ENCODE data around the gene SACS.
"Not testable (repeated sequence)": the region's sequence is repeated elsewhere in the genome, so short reads cannot be mapped to it uniquely, and the experiment has no call there.

The SACS gene

DNA sequence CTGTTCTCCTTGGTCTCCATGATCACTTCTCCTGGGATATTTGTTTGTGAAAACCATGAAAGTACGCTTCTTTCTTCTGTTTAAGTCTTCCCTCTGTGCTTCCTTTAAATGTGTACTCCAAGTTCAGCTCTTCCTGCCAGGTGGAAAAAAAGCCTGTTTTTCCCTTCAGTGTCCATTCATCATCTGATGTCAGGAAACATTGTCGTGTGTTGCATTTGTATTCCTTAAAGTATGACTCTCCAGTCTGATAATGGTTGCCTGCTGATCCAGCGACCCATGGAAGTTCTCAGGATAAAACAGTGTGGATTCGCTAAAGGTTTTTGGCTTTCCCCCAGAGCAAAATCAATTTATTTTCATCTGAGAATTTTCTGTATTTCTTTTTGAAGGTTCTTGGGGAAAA is 22.3 kb downstream of the SACS start:
- TF ChIP-seq, protein P1, sequence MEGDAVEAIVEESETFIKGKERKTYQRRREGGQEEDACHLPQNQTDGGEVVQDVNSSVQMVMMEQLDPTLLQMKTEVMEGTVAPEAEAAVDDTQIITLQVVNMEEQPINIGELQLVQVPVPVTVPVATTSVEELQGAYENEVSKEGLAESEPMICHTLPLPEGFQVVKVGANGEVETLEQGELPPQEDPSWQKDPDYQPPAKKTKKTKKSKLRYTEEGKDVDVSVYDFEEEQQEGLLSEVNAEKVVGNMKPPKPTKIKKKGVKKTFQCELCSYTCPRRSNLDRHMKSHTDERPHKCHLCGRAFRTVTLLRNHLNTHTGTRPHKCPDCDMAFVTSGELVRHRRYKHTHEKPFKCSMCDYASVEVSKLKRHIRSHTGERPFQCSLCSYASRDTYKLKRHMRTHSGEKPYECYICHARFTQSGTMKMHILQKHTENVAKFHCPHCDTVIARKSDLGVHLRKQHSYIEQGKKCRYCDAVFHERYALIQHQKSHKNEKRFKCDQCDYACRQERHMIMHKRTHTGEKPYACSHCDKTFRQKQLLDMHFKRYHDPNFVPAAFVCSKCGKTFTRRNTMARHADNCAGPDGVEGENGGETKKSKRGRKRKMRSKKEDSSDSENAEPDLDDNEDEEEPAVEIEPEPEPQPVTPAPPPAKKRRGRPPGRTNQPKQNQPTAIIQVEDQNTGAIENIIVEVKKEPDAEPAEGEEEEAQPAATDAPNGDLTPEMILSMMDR (IDR thresholded peaks at IDR 0.05; ENCODE audit: insufficient read depth, low read length, missing control alignments), result no peak
- DNase-seq (ENCODE audit: low read depth, low spot score), result no peak
- ChIA-PET CTCF (interaction anchor here (1.5 kb wide), 1 partner anchor 478 kb away, joined by 4 read pairs; the partner anchor contains the start of gene MIPEP), POLR2A (no interaction called here)
- no peak overlapping the region for H3K4me3 ChIP-seq (ENCODE audit: low read depth, low read length)

DNA sequence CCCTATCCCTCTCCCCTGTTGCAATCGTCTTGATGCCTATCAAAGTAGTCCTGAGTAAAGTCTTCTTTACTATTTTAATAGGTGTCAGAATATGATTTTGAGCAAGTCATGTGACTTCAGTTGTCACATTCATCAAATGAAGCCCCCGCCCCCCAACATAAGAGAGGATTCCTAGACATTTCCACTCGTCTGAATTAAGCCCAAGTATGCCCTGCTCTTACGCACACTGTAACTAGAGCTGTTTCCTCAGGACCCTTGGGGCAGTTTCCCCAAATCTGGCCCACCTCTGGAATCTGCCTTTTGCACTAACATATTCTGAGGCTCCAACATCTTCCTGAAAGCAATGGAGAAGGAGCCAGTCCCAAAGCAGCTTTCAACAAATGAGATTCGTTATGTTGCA is 25.5 kb downstream of the SACS start:
- no peak for DNase-seq (ENCODE audit: low read depth, low spot score)
- TF ChIP-seq, protein P1 (IDR thresholded peaks at IDR 0.05; ENCODE audit: insufficient read depth, low read length, missing control alignments), result no peak
- POLR2A ChIA-PET, result no interaction called here
- CTCF ChIA-PET, result interaction anchor here (1.2 to 1.6 kb wide), 2 partner anchors 12 to 15 kb away, joined by 3 read pairs; no protein-coding TSS in a partner anchor
- H3K4me3 ChIP-seq (ENCODE audit: low read depth, low read length), result no peak overlapping the region

DNA sequence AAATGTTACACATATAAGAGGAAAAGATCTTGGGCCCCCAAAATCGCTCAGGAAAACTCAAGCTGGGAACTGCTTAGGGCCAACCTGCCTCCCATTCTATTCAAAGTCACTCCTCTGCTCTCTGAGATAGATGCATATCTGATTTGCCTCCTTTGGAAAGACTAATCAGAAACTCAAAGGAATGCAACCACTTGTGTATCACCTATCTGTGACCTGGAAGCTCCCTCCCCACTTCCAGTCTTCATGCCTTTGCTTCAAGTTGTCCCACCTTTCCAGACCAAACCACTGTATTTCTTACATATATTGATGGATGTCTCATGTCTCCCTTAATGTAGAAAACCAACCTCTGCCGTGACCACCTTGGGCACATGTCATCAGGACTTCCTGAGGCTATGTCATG is 32.3 kb downstream of the SACS start:
- CTCF ChIA-PET, result interaction anchor here (1.2 kb wide), 1 partner anchor 11 kb away, joined by 3 read pairs; no protein-coding TSS in a partner anchor

DNA sequence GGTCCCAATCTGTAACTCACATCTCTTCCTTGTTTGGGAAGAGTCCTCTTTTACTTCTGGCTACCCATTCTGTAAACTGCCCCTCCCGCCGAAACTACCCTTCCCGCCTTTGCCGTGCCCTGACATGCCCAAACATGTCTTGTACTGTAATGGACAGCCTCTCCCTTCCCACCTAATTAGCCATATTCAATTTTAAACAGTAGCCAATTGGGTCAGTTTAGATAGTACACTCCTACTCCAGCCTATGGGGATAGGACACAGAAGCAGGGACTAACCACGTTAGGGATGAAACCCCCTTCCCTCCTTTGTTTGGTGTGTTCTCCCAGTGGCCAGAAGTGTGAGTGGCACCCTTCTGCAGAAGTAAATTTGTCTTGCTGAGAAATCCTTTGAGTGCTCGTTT is 34.2 kb downstream of the SACS start:
- TF ChIP-seq, protein P1 (IDR thresholded peaks at IDR 0.05; ENCODE audit: insufficient read depth, low read length, missing control alignments), result no peak
- DNase-seq (ENCODE audit: low read depth, low spot score), result no peak
- ChIA-PET POLR2A (no interaction called here), CTCF (no interaction called here)
- no peak overlapping the region for H3K4me3 ChIP-seq (ENCODE audit: low read depth, low read length)

More for the DNA sequence above, 32.3 kb downstream of the SACS start:
- DNase-seq (ENCODE audit: low read depth, low spot score); POLR2A ChIA-PET; H3K4me3 ChIP-seq (ENCODE audit: low read depth, low read length): not testable (repeated sequence)

DNA sequence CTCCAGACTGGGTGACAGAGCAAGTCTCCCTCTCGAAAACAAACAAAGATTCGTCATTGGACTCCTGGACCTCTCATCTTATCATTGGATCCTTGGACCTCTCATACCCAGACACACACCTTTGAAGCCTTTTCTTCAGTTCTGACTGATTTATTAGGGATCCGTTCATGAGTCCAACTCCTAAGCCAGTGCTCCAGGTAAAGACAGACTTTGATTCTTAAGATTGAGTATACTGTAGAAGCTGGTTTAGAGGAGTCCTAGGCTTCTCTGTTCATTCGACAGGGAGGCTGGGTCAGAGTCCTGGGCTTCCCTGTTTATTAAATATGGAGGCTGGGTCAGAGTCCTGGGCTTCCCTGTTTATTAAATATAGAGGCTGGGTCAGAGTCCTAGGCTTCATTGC is 38.7 kb downstream of the SACS start:
- POLR2A ChIA-PET, result no interaction called here
- TF ChIP-seq, protein P1 (IDR thresholded peaks at IDR 0.05; ENCODE audit: insufficient read depth, low read length, missing control alignments), result no peak
- no peak overlapping the region for H3K4me3 ChIP-seq (ENCODE audit: low read depth, low read length)
- CTCF ChIA-PET, result no interaction called here
- no peak for DNase-seq (ENCODE audit: low read depth, low spot score)

DNA sequence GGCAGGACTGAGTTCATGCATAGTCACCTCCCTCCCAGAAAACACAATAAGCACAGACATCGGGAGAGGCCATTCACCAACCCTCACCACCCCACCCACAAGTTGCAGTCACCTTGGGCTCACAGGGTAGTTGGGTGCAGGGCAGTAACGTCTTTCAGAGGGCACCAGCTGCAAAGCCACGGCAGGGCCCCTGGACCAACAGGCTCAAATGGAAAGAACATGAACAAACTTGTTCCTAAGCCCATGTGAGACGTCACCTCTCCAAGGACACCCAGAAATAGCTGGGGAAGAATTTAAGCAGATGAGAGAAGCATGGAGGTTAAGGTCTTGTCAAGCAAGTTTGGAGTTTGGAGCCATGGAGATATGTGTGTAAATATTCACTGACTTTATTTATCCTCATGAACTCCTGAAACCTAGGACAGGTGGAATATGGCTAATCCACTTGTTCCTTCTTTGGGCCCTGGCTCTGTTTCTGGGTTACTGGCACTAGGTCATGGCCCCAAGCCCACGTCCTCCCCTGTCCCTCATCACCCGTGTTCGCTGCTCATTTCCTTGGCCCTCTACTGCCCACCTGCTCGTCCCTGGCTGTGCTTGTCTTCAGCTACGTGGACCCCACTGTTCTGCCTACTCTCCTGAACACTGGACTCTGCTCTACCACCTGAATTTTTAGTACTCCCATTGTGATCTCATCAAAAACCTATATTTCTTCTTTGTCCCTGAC is 40.4 kb downstream of the SACS start:
- ChIA-PET CTCF (no interaction called here), POLR2A (no interaction called here)
- TF ChIP-seq, protein P1 (IDR thresholded peaks at IDR 0.05; ENCODE audit: insufficient read depth, low read length, missing control alignments), result no peak
- H3K4me3 ChIP-seq (ENCODE audit: low read depth, low read length), result no peak overlapping the region
- DNase-seq (ENCODE audit: low read depth, low spot score), result no peak

DNA sequence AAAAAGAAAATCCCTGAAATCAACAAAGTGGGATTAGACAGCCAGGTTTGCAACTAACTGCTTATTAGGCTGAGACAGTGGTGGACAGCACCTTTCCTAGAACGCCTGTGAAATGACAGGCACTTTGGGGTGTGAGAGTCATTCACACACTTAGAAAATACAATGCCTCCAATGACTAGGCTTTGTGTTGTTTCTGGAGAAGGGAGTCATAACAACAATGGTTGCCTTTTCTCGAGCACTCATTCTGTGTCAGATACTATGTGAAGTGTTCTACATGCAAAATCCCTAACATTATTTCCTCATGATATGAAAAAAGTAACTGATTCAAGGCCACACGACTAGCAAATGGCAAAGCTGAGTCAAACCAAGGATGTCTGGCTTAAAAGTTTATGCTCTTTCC is 41.2 kb downstream of the SACS start:
- POLR2A ChIA-PET, result no interaction called here
- CTCF ChIA-PET, result no interaction called here
- no peak overlapping the region for H3K4me3 ChIP-seq (ENCODE audit: low read depth, low read length)
- TF ChIP-seq, protein P1 (IDR thresholded peaks at IDR 0.05; ENCODE audit: insufficient read depth, low read length, missing control alignments), result no peak
- DNase-seq (ENCODE audit: low read depth, low spot score), result no peak
